Right lung (tissue), 5 donors: ENCODE measurements around the gene CYSTM1. TPM values are rescaled to one million over a fixed set of nuclear protein-coding genes. Genes with fewer than 3 reads are reported as not detected.
A peak's percentile ranks its signal among the peaks of the same experiment; 100 is the strongest.

Experiments
- DNase-seq, 2 donors: peaks; one replicate each; pipeline ENCODE4 v3.0.0-alpha.2; 2013
- polyA plus RNA-seq, 5 donors: library from polyadenylated mRNA; unstranded; fragments of 120-200 nt; gene quantifications; one replicate each; pipeline versions ENCODE4 v1.2.1 to v1.2.3, GENCODE V29; 2013; ENCODE audit warnings: inconsistent platforms in 1 of 5, low replicate concordance in 1 of 5; ENCODE audit not compliant: insufficient read length in 5 of 5, insufficient read depth in 1 of 5

Gene CYSTM1
- polyA plus RNA-seq, 5 donors, result 31.6 to 40.7 (median 33.6) TPM

- no peak for DNase-seq
These were observed 59.5 kb downstream of the CYSTM1 start for GRCh38 chr5:140234377-140234989.

GRCh38 chr5:140235791-140236551 is 61.0 kb downstream of the CYSTM1 start:
- DNase-seq, result no peak

- no peak for DNase-seq
These were observed 62.1 kb downstream of the CYSTM1 start for GRCh38 chr5:140236891-140237598.

GRCh38 chr5:140238756-140239155 is 63.8 kb downstream of the CYSTM1 start:
- DNase-seq, result no peak

GRCh38 chr5:140239461-140239860 is 64.5 kb downstream of the CYSTM1 start:
- no peak for DNase-seq

GRCh38 chr5:140239939-140240700 is 65.1 kb downstream of the CYSTM1 start:
- DNase-seq, result peak in 1 of 2 donors; percentile 48

GRCh38 chr5:140240987-140241706 is 66.2 kb downstream of the CYSTM1 start:
- peak; percentile 82 for DNase-seq

- no peak for DNase-seq
These were observed 67.1 kb downstream of the CYSTM1 start for GRCh38 chr5:140242099-140242498.

GRCh38 chr5:140242890-140243585 is 68.0 kb downstream of the CYSTM1 start:
- DNase-seq, result no peak

GRCh38 chr5:140243706-140244250 is 68.8 kb downstream of the CYSTM1 start:
- DNase-seq, result no peak

GRCh38 chr5:140244525-140245025 is 69.6 kb downstream of the CYSTM1 start:
- DNase-seq, result peak; percentile 70 to 80

- DNase-seq, result no peak
These were observed 70.4 kb downstream of the CYSTM1 start for GRCh38 chr5:140245341-140245740.

GRCh38 chr5:140245926-140246325 is 70.9 kb downstream of the CYSTM1 start:
- DNase-seq, result no peak

- DNase-seq, result no peak
These were observed 71.6 kb downstream of the CYSTM1 start for GRCh38 chr5:140246378-140247122.

GRCh38 chr5:140248414-140248813 is 73.4 kb downstream of the CYSTM1 start:
- DNase-seq, result no peak

GRCh38 chr5:140249536-140249935 is 74.5 kb downstream of the CYSTM1 start:
- DNase-seq, result no peak

GRCh38 chr5:140250386-140250785 is 75.4 kb downstream of the CYSTM1 start:
- no peak for DNase-seq

- DNase-seq, result no peak
These were observed 76.6 kb downstream of the CYSTM1 start for GRCh38 chr5:140251527-140251973.

GRCh38 chr5:140252470-140253126 is 77.6 kb downstream of the CYSTM1 start:
- no peak for DNase-seq
